OCI-LY7 (cell line): ENCODE results near the gene IER5L. TPM values are rescaled to one million over a fixed set of nuclear protein-coding genes. Genes with fewer than 3 reads are reported as not detected.
A peak's percentile ranks its signal among the peaks of the same experiment; 100 is the strongest.

Experiments used
- BruUV-seq: library from RNA; stranded (reverse); fragments of 400-500 nt; replicated peaks from 2 replicates; lab custom pipeline; 2021; lab: Mats Ljungman, UMichigan
- CTCF ChIA-PET: fragments of 300-600 bp; sonication (Branson Sonifier 250); formaldehyde crosslinking; loops from one replicate; lab custom pipeline; 2022; ENCODE audit warnings: antibody characterized with exemption; ENCODE audit not compliant: unreplicated experiment; lab: Charles Lee
- POLR2A ChIA-PET: fragments of 300-600 bp; sonication (Branson Sonifier 250); formaldehyde crosslinking; loops from one replicate; lab custom pipeline; 2022; ENCODE audit warnings: antibody characterized with exemption; lab: Charles Lee
- DNase-seq: peaks from one replicate; pipeline ENCODE4 v3.0.0-alpha.2; 2015; ENCODE audit warnings: low spot score
- H2AFZ ChIP-seq: fragments of 200-600 bp; sonication (generic), shearing (Covaris generic); 2 replicates; pipeline ENCODE4 v1.6.1; 2014; ENCODE audit warnings: mild to moderate bottlenecking, antibody characterized with exemption, low read length, moderate library complexity
- H3K27ac ChIP-seq: fragments of 200-600 bp; sonication (generic); 2 replicates; pipeline ENCODE4 v1.5.1; 2014; ENCODE audit warnings: mixed run types, low read depth, mild to moderate bottlenecking, moderate library complexity, low read length, inconsistent platforms; ENCODE audit not compliant: poor library complexity, severe bottlenecking
- H3K36me3 ChIP-seq: fragments of 200-600 bp; sonication (generic); 2 replicates; pipeline ENCODE4 v1.6.1; 2014; ENCODE audit warnings: mild to moderate bottlenecking, antibody characterized with exemption, low read length, moderate library complexity, mixed read lengths; ENCODE audit not compliant: insufficient read depth
- H3K4me1 ChIP-seq: fragments of 200-600 bp; sonication (generic); 2 replicates; pipeline ENCODE4 v1.5.1; 2014; ENCODE audit warnings: mild to moderate bottlenecking, low read length; ENCODE audit not compliant: insufficient read depth, poor library complexity, severe bottlenecking
- H3K4me2 ChIP-seq: fragments of 200-600 bp; sonication (generic); 2 replicates; pipeline ENCODE4 v1.6.1; 2014; ENCODE audit warnings: mild to moderate bottlenecking, low read length
- H3K4me3 ChIP-seq: fragments of 200-600 bp; sonication (generic); 2 replicates; pipeline ENCODE4 v1.5.1; 2014; ENCODE audit warnings: mild to moderate bottlenecking, low read depth, low read length; ENCODE audit not compliant: poor library complexity, severe bottlenecking
- H3K79me2 ChIP-seq: fragments of 200-600 bp; sonication (generic); 2 replicates; pipeline ENCODE4 v1.6.1; 2016; ENCODE audit warnings: low read depth, mild to moderate bottlenecking, low read length, moderate library complexity, mixed read lengths; ENCODE audit not compliant: insufficient read depth
- H3K9me2 ChIP-seq: fragments of 200-600 bp; sonication (generic); 2 replicates; pipeline ENCODE4 v1.6.1; 2016; ENCODE audit warnings: mild to moderate bottlenecking, low read length, mixed read lengths; ENCODE audit not compliant: insufficient read depth
- H3K9me3 ChIP-seq: fragments of 200-600 bp; sonication (generic); 2 replicates; pipeline ENCODE4 v1.6.1; 2014; ENCODE audit warnings: mild to moderate bottlenecking, mixed run types, low read length, mixed read lengths
- H4K20me1 ChIP-seq: fragments of 200-600 bp; sonication (generic); 2 replicates; pipeline ENCODE4 v1.6.1; 2014; ENCODE audit warnings: mild to moderate bottlenecking, antibody characterized with exemption, low read length, moderate library complexity, mixed read lengths; ENCODE audit not compliant: insufficient read depth
- CTCF ChIP-seq: fragments of 200-600 bp; sonication (generic); conservative IDR thresholded peaks from 2 replicates; pipeline ENCODE4 v1.5.1; 2014; ENCODE audit warnings: mild to moderate bottlenecking, antibody characterized with exemption, low read length, moderate library complexity, mixed read lengths
- EZH2phosphoT487 ChIP-seq: fragments of 200-600 bp; sonication (generic); IDR thresholded peaks from 2 replicates; pipeline ENCODE4 v1.6.1; 2018; ENCODE audit warnings: low read depth, borderline replicate concordance, mild to moderate bottlenecking, mixed run types, antibody characterized with exemption, low read length, moderate library complexity, mixed read lengths
- intact Hi-C: fragments of 100-400 bp; cut with micrococcal nuclease; formaldehyde crosslinking; loops from one replicate; pipeline ENCODE4 v1.10.0; 2022; ENCODE audit not compliant: unreplicated experiment
- total RNA-seq, 2 experiments: library from RNA; depleted of rRNA in 1 of 2; stranded (reverse); fragments of >200 nt in 1 of 2; shearing (Covaris generic) in 1 of 2; gene quantifications; 2 replicates each; pipeline ENCODE4 v1.2.3, GENCODE V29; 2014 to 2022

The IER5L gene
- total RNA-seq, 2 experiments from 2014 or later, result 2.8 to 21.2 TPM

GRCh38 chr9:129176701-129177442 is 1.2 kb downstream of the IER5L start:
- POLR2A ChIA-PET, result interaction anchor here (0.8 to 1.6 kb wide), 3 partner anchors 37 to 99 kb away, joined by 3 to 6 read pairs (median 4); no protein-coding TSS in a partner anchor
- no peak for TF ChIP-seq EZH2phosphoT487
- TF ChIP-seq CTCF, result no peak
- BruUV-seq, result no TSS peak

GRCh38 chr9:129175825-129176633 is 2.0 kb downstream of the IER5L start:
- intact Hi-C loops, result loop anchor here (1.0 to 10.0 kb wide), 5 partner anchors 61 to 451 kb away; partner anchors contain the start of gene NTMT1
- Histone ChIP-seq H3K9me3 (no peaks in the 10 kb centered on the region), H3K27ac (peak overlapping the region; percentile 74), H3K4me1 (peaks cover 35% of the 10 kb centered on the region), H2AFZ (peak overlapping the region; percentile 82), H3K79me2 (no peaks in the 10 kb centered on the region), H3K4me3 (peak overlapping the region; percentile 69), H3K4me2 (peak overlapping the region; percentile 76), H4K20me1 (no peaks in the 10 kb centered on the region), H3K9me2 (no peaks in the 10 kb centered on the region), H3K36me3 (no peaks in the 10 kb centered on the region)
- no TSS peak for BruUV-seq
- ChIA-PET CTCF (no interaction called here), POLR2A (interaction anchor here (0.8 kb wide), 1 partner anchor 100 kb away, joined by 4 read pairs; no protein-coding TSS in a partner anchor)
- DNase-seq, result peak; percentile 81
- TF ChIP-seq EZH2phosphoT487 (no peak), CTCF (0 out of 2 replicates have a peak, but pooled peaks have one; percentile 28)

More at GRCh38 chr9:129176701-129177442, 1.2 kb downstream of the IER5L start:
- Histone ChIP-seq H4K20me1 (no peaks in the 10 kb centered on the region), H3K9me2 (no peaks in the 10 kb centered on the region), H3K9me3 (no peaks in the 10 kb centered on the region), H3K36me3 (no peaks in the 10 kb centered on the region), H3K4me3 (peak overlapping the region; percentile 69), H3K27ac (no peak overlapping the region), H3K4me1 (peaks cover 35% of the 10 kb centered on the region), H3K79me2 (no peaks in the 10 kb centered on the region), H3K4me2 (peak overlapping the region; percentile 76), H2AFZ (no peak overlapping the region)
- intact Hi-C loops, result loop anchor here (1.0 to 10.0 kb wide), 5 partner anchors 60 to 450 kb away; partner anchors contain the start of gene NTMT1
- peak; percentile 36 for DNase-seq
- CTCF ChIA-PET, result interaction anchor here (1.1 kb wide), 1 partner anchor 34 kb away, joined by 4 read pairs; no protein-coding TSS in a partner anchor
